Endometrial microvascular endothelial cells (primary cell): ENCODE results near the gene C16orf95. TPM values are rescaled to one million over a fixed set of nuclear protein-coding genes. Genes with fewer than 3 reads are reported as not detected.
"Not testable (repeated sequence)": the region's sequence is repeated elsewhere in the genome, so short reads cannot be mapped to it uniquely, and the experiment has no call there.

Source experiments
- in situ Hi-C: cut with HindIII; loops from 2 replicates; pipeline ENCODE4 v1.10.0; 2017; ENCODE audit warnings: low sequenced_read_pairs, low pct_unique_long_range_greater_than_20kb; ENCODE audit errors: inconsistent ontology term
- total RNA-seq: library from RNA; depleted of rRNA; stranded (reverse); fragments of >200 nt; gene quantifications from one replicate; pipeline ENCODE4 v1.2.3, GENCODE V29; 2015; ENCODE audit errors: inconsistent ontology term

The C16orf95 gene, protein sequence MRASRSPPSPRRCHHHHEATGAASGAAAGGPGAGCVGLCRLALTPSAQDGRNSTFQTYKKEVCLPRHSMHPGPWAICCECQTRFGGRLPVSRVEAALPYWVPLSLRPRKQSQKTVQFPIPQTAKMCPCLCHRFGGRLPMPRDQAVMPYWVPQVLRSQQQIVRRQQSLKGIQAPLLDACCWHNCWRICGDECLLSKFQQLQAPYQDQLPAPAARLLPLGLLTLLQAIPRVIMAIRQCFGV
- total RNA-seq: 3.8 TPM

DNA sequence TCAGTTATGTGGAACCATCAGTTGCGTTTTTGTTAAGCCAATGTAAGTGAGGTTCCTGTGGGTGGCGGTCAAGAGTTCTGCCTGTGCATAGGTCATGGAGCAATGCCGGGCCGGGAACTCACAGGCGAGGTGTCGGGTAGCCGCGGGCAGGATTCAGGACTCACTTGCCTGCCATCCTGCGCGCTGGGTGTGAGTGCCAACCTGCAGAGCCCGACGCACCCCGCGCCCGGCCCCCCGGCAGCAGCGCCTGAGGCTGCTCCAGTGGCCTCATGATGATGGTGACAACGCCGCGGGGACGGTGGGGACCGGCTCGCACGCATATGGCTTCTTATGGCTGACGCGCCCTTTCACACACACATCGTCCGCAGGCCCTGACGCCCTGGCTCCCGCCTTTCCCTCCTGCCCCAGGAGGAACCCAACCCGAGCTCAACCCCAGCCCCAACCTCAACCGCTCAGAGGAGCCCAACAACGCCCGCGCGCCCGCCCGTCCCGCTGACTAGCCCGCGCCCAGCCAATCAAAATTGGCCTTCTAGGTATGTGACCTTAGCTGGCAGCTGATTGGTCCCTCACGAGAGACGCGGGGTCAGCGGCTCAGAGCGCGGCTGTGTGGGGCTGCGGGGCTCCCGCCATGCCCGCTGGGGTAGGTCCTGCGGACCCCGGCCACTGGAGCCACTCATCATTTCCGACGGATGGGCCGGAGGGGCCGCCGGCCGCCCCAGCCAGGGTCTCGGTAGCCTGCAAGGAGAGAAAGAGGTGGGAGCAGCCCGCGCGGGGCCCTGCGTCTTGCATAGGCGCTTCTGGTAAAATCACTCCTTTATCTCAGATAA is at the start of gene C16orf95:
Gene C16orf95, minus strand, starts transcription at position 470 of the 827 bp plus-strand sequence. Its CDS starts 150 bp downstream, at position 320.
- in situ Hi-C loops: no loop called here

DNA sequence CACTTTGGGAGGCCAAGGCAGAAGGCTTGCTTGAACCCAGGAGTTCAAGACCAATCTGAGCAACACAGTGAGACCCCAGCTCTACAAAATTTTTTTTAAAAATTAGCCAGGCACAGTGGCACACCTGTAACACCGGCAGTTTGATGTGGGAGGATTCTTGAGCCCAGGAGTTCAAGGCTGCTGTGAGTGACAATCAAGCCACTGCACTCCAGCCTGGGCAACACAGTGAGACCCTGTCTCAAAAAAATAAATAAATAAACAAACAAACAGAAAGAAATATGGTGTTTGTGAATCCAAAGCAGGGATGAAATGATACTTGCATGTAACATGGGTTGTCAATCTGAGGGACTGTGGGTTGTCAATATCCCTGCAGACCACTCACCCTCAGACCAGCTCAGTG is 49.7 kb upstream of the C16orf95 start:
- in situ Hi-C loops: no loop called here

DNA sequence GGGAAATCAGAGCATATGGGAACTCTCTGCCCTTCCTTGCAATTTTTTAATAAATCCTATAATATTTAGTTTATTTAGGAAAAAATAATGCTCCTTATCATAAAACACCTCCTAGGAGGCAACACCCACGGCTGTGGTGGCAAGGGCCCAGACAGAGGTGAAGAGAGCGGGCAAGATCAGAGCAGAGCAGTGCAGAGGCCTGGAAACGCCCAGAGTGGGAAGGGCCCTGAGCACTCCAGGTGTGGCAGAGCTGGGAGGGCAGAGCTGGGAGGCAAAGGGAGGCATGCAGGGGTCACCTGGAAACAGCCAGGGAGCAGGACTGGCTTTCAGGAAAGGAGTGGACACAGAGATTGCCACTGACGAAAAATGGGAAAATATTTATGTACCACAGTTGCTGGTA is 49.1 kb upstream of the C16orf95 start:
- in situ Hi-C loops: no loop called here

DNA sequence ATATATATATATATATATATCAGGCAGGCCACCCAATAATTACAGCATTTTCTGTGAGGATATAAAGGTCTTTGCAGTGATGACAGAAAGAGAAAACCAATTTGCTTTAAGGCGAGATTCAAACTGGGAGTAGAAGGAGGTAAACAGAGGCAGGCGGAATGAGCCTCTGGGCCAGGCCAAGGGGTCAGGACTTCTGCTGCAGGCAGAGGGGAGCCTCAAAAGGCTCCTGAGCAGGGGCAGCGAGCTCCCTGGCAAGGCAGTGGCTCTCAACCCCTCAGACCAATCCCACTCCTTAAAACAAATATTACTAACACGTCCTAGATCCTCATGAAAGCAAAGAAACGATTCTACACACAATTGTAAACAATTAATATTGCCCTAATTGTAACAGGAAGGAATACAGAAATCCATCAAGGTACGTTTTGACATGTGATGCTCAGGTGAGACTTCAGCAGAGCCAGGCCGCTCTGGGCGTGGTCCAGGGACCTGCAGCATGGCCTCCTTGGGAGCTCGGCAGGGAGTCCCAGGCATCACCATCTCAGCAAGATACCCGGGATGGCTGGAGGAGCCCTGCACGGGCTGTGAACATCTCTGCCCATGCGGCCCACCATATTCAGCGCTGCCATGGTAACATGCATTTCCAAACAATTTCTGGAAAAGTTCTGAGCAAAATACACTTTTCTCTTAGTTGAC is 48.0 kb upstream of the C16orf95 start:
- in situ Hi-C loops: no loop called here

DNA sequence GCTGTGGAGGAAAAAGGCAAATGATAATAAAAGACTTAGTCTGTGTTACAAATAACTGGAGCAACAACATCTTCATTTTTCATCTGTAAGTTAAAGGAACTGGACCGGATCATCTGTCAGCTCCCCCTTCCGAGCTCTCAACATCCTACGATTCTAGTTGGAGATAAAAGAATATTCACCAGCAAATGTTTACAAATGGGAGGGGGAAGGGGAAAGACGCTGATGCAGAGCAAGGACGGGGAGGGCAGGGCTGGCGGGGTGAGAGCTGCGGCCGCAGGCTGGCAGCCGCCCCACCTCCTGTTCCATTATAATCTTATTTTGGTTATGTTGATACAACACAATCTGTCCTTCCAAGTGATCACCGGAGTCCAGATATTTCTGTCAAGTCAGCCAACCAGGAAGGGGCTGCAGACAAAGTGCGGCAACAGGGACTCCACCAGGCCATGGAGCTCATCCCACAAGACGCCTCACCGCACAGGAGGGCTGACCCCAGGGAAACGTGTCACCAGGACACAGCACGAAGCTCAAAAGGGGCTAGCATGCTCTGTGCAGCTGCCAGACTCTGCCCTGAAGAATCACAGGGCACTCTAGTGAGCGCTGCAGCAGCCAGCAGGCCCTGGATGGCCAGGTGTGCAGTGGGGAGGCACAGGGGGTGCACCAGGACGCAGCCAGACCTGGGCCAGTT is 46.7 kb upstream of the C16orf95 start:
- in situ Hi-C loops: no loop called here

DNA sequence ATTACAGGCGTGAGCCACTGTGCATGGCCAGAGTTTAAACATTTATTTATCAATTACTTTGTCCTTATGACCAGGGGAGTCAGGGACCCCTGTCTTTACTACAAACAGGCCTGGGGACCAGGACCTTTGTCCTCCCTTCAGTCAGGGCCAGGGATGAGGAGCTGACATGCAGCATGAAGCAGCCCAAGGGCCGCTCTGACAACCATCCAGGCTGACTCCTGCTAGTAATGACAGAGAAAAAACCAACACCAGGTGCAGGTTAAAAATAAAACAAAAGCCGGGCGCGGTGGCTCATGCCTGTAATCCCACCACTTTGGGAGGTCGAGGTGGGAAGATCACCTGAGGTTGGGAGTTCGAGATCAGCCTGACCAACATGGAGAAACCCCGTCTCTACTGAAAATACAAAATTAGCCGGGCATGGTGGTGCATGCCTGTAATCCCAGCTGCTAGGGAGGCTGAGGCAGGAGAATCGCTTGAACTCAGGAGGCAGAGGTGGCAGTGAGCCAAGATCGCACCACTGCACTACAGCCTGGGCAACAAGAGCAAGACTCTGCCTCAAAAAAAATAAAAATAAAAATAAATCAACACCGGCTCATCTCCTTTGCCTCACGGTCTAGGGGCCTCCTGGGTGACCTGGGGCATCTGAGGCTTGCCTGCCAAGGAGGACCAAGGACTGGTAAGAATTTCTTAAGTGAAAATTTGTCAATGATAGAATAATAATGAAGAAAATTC is 45.8 kb upstream of the C16orf95 start:
- in situ Hi-C loops: not testable (repeated sequence)

DNA sequence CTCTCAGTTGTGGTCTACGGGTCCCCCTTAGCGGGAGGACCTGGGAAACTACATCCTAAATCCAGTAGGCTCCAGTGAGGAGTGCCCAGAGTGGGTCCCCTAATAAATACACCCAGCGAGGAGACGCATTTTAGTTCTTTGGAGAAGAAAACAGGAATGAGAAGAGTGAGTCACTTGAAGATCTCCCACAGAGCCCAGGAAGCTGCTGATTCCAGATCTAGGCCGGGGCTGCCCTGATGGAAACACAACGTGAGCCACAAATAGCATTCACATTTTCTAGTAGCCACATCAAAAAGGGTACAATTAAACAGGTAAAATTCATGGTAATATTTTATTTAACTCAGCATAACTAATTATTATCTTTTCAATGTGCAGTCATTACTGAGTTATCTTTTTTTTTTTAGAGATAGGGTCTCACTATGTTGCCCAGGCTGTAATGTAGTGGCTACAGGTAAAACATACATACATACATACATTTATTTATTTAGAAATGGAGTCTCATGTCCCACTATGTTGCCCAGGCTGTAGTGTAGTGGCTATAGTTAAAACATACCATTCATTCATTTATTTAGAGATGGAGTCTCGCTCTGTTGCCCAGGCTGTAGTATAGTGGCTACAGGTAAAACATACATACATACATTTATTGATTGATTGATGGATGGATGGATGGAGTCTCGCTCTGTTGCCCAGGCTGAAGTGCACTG is 44.9 kb upstream of the C16orf95 start:
- in situ Hi-C loops: no loop called here

DNA sequence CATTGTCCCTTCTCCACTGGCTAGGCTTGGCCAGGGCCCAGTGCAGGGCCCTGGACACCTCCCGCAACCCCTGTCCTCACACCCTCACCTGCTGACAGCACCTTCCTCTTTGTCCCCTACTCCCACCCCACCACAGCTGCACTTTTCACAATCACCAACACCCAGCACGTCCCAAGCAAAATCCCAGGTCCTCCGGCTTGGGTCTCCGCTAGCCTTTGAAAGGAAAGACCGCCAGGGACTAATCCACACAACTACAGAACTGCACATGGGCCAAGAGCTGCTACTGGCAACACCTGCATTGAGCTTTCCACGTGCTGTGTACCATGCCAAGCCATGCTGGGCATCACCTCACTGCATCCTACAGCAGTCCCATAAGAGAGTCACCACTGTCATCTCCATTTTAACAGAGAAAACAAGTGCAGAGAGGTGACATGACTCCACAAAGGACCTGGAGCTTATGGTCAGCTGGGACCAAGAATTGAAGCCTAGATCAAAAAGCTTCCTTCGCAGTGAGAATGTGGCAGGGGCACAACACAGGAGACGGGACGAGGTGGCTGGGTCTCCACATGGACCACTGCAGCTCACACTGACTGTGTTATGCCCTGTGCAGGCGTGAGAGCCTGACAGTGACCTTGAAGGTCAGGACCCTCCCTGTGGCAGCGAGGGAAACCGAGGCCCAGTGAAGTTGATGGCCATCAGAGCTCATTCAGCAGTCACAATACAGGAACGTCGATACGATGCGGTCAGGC is 43.8 kb upstream of the C16orf95 start:
- in situ Hi-C loops: no loop called here

DNA sequence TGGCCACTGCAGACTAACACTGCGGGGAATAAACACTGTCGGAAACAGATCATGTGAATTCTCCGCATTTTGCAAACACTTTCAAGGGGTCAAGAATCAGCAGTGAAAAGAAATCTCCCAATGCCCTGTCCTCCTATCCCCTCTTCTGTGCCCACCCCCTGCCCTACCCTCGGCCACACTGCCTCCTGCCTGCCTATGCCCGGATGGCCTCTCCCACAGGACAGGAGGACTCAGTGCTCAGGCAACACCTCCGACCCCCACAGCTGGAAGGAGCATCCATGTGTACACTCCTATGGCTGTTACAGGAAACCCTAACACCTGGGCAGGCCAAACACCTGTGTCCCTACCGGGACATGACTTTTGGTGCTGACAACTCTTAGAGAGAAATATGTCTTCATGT is 41.9 kb upstream of the C16orf95 start:
- in situ Hi-C loops: no loop called here

DNA sequence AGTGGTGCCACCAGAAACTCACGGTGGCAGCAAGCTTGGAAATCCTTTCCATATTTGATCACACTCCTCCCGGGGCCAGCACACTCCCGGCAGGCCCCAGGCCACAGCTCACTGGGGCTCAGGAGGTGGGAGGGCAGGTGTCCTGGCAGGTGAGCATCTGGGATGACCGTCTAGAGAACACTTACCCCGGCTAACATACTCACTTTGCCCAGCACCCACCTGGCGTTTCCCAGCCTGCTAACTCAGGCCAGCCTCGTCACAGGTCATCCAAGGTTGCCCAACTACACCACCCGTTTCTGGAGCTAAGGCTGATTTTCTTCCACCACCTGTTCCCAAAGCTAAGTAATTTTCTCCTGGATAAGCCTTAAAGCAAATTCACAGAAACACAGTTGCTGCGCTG is 41.5 kb upstream of the C16orf95 start:
- in situ Hi-C loops: no loop called here

DNA sequence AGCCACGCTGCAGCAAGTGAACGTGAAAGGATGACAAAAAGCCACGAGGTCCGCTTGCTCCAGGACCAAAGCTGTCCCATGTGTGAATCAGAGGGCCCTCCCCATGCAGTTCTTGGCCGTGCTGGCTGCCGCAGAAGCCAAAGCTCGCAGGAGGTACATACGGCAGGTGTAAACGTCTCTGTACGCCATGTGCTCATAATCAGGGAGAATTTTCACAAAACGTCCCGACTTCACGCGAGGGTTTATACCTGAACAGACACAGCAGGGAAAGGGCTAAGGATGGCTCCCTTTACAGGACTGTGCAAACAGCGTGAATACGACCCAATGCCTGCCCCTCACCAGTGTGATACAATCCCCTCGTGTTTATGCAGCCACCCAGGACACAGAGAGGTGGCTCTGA is 41.1 kb upstream of the C16orf95 start:
- in situ Hi-C loops: no loop called here

DNA sequence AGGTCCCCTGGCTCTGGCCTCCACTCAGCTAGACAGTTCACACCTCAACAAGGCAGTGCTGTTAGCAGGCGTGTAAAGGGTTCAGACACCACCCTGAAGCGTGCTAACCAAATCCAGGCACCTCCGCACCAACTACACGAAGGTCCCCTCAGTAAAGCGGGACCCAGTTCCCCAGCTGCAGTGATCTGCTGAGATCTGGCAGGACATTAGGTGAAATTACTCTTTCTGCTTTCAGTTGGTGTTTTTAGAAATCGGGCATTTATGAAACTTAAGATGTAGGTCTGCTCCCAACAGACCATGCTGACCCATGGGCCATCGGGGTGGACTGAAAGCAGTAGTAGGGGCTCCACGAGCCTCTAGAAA is 39.3 kb upstream of the C16orf95 start:
- in situ Hi-C loops: no loop called here

DNA sequence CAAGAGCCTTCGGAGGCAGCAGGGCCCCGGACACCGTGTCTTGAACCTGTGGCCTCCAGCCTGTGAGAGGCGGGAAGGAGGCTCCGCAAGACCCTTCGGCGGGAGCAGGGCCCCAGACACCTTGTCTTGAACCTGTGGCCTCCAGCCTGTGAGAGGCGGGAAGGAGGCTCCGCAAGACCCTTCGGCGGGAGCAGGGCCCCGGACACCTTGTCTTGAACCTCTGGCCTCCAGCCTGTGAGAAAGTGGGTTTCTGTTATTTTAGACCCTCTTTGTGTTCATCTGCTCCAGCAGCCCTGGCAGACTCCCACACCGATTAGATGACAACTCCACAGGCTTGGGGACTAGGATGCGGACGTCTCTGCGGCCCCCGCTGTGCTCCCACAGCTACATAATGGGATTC is 36.4 kb upstream of the C16orf95 start:
- in situ Hi-C loops: no loop called here

DNA sequence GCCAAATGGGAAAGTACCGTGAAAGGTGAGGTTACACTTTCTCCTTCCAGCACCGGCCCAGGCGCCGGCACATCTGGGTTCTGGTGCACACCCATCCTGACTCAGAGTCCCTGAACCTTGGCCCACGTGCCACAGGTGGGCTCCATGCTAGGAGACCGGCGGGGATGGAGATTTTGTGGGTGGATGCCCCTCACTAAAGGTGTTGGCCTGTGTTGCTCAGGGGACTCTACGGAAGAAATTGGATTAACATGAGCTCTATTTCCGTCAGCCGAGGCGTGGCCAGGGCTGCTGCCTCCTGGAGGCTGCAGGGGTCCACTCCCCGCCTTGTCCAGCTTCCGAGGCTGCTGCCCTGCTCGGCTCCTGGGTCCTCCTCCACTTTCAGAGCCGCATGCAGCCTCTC is 35.6 kb upstream of the C16orf95 start:
- in situ Hi-C loops: no loop called here

DNA sequence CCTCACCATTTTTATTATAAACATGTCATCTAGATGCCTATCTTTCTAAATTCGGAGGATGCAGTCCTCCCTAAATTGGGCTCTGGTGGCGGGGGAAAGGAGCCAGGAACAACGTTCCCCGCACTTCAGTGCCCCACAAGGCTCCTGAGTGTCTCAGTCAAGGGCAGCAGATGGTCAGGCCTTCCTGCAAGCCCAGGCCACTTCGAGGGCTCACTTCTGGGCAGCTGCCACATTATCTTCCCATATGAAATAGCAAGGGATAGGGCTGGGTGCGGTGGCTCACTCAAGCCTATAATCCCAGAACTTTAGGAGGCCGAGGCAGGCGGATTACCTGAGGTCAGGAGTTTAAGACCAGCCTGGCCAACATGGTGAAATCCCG is 34.1 kb upstream of the C16orf95 start:
- in situ Hi-C loops: no loop called here

DNA sequence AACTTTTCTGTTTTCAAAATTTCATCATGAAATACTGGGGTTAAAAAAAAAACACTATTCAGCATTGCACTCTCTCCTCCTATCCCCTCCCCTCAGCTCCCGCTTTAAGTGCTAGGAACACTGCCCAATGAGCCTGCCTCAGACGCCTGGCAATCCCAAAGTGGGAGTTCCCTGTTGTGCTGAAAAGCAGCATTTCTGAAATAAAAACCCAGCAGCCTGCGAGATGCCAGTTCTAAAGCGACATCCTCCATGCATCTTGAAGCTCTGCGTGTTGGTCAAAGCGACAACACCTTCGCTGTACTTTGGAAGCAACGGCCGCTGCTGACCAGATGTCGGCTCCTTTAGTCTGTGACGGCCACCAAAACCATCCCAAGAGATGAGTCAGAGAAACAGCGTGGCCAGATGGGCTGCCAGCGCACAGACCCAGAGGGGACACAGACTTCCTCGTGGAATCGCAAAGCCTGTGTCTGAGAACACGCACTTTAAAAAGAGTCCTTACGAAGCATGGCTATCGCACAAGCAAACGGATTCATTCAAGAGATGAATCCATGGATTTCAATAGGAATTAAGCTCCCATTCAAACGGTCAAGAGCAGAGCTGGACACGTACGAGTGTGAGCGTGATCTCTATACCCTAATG is 33.6 kb upstream of the C16orf95 start:
- in situ Hi-C loops: no loop called here

DNA sequence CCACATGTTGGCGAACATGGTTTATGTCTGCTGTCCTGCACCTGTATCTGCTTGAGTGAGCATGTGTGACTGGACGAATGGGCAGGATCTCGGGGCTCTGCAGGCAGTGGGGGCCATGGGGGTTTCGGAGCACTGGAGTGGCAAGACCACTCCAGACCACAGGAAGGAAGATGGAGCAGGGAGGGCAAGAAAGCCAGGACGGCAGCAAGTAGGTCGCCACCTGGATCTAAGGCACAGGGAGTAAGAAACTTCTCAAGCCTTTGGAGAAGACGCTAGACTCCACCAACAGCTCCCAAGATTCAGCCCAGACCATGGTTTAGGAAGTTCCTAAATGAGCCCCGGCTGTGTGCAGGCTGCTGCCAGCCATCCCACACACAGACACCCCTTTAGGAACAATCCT is 32.8 kb upstream of the C16orf95 start:
- in situ Hi-C loops: no loop called here
